ENCODE measurements around the gene CRIM1. TPM values are rescaled to one million over a fixed set of nuclear protein-coding genes. Genes with fewer than 3 reads are reported as not detected.

CRIM1 gene
- polyA plus RNA-seq, 4 donors: 85.0 to 97.7 (median 90.4) TPM

GRCh38 chr2:36393738-36394256 lies 38.2 kb downstream of the CRIM1 start:
- no peak for DNase-seq (ENCODE audit: low read depth in 4 of 4, low spot score in 2 of 4)

- no peak for DNase-seq (ENCODE audit: low read depth in 4 of 4, low spot score in 2 of 4)
These were observed 39.2 kb downstream of the CRIM1 start for GRCh38 chr2:36394804-36395203.

- DNase-seq (ENCODE audit: low read depth in 4 of 4, low spot score in 2 of 4): no peak
These were observed 40.3 kb downstream of the CRIM1 start for GRCh38 chr2:36395866-36396265.

GRCh38 chr2:36396878-36397539 lies 41.4 kb downstream of the CRIM1 start:
- no peak for DNase-seq (ENCODE audit: low read depth in 4 of 4, low spot score in 2 of 4)

- DNase-seq (ENCODE audit: low read depth in 4 of 4, low spot score in 2 of 4): no peak
These were observed 42.3 kb downstream of the CRIM1 start for GRCh38 chr2:36397728-36398413.

GRCh38 chr2:36399050-36399449 lies 43.5 kb downstream of the CRIM1 start:
- no peak for DNase-seq (ENCODE audit: low read depth in 4 of 4, low spot score in 2 of 4)

GRCh38 chr2:36403675-36404230 lies 48.2 kb downstream of the CRIM1 start:
- no peak for DNase-seq (ENCODE audit: low read depth in 4 of 4, low spot score in 2 of 4)

GRCh38 chr2:36404318-36404717 lies 48.7 kb downstream of the CRIM1 start:
- no peak for DNase-seq (ENCODE audit: low read depth in 4 of 4, low spot score in 2 of 4)

- DNase-seq (ENCODE audit: low read depth in 4 of 4, low spot score in 2 of 4): no peak
These were observed 49.2 kb downstream of the CRIM1 start for GRCh38 chr2:36404754-36405153.

- no peak for DNase-seq (ENCODE audit: low read depth in 4 of 4, low spot score in 2 of 4)
These were observed 49.6 kb downstream of the CRIM1 start for GRCh38 chr2:36405183-36405582.

- DNase-seq (ENCODE audit: low read depth in 4 of 4, low spot score in 2 of 4): no peak
These were observed 50.7 kb downstream of the CRIM1 start for GRCh38 chr2:36406296-36406695.

- DNase-seq (ENCODE audit: low read depth in 4 of 4, low spot score in 2 of 4): no peak
These were observed 51.8 kb downstream of the CRIM1 start for GRCh38 chr2:36407413-36407812.

GRCh38 chr2:36408198-36408703 lies 52.7 kb downstream of the CRIM1 start:
- no peak for DNase-seq (ENCODE audit: low read depth in 4 of 4, low spot score in 2 of 4)

- DNase-seq (ENCODE audit: low read depth in 4 of 4, low spot score in 2 of 4): no peak
These were observed 53.8 kb downstream of the CRIM1 start for GRCh38 chr2:36409335-36409734.

- DNase-seq (ENCODE audit: low read depth in 4 of 4, low spot score in 2 of 4): no peak
These were observed 54.4 kb downstream of the CRIM1 start for GRCh38 chr2:36409935-36410334.

GRCh38 chr2:36410681-36411080 lies 55.1 kb downstream of the CRIM1 start:
- no peak for DNase-seq (ENCODE audit: low read depth in 4 of 4, low spot score in 2 of 4)

GRCh38 chr2:36411962-36412444 lies 56.4 kb downstream of the CRIM1 start:
- no peak for DNase-seq (ENCODE audit: low read depth in 4 of 4, low spot score in 2 of 4)

- no peak for DNase-seq (ENCODE audit: low read depth in 4 of 4, low spot score in 2 of 4)
These were observed 57.6 kb downstream of the CRIM1 start for GRCh38 chr2:36413218-36413617.

- DNase-seq (ENCODE audit: low read depth in 4 of 4, low spot score in 2 of 4): no peak
These were observed 58.7 kb downstream of the CRIM1 start for GRCh38 chr2:36414307-36414706.

GRCh38 chr2:36415381-36416022 lies 59.9 kb downstream of the CRIM1 start:
- DNase-seq (ENCODE audit: low read depth in 4 of 4, low spot score in 2 of 4): no peak

All from left renal cortex interstitium (tissue), 4 donors.